GM12864 (cell line): ENCODE data around the gene CACNA2D3.

Source experiments
- DNase-seq: peaks from one replicate; pipeline ENCODE4 v3.0.0-alpha.2; 2011; ENCODE audit warnings: low read depth
- H3K4me3 ChIP-seq: 2 replicates; pipeline ENCODE4 v1.5.1; 2011; ENCODE audit warnings: mild to moderate bottlenecking, low read depth, low read length, control low read depth
- TF ChIP-seq, protein P1 (sequence below): IDR thresholded peaks from 2 replicates; pipeline ENCODE4 v1.5.1; 2011; ENCODE audit warnings: low read depth, mild to moderate bottlenecking, moderate library complexity, low read length, control low read depth, inconsistent platforms; ENCODE audit errors: missing control alignments

Gene CACNA2D3

DNA sequence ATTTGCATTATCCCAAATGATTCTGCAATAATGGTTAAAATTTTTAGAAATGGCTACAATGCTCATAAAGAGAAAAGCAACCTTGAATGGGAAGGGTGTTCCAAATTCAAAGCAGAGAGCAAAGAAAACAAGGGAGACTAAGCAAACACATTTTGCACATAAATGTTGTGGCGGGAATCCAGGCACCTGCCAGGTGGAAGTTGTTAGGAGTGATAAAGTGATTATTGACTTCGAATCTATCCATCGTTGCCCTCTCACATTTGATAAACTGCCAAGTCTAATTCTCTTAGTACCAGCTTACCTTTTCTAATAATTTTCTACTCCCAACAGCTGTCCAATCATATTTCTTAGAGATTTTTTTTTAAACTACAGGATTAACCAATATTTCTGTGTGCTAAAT is 244.5 kb downstream of the CACNA2D3 start:
- TF ChIP-seq, protein P1, sequence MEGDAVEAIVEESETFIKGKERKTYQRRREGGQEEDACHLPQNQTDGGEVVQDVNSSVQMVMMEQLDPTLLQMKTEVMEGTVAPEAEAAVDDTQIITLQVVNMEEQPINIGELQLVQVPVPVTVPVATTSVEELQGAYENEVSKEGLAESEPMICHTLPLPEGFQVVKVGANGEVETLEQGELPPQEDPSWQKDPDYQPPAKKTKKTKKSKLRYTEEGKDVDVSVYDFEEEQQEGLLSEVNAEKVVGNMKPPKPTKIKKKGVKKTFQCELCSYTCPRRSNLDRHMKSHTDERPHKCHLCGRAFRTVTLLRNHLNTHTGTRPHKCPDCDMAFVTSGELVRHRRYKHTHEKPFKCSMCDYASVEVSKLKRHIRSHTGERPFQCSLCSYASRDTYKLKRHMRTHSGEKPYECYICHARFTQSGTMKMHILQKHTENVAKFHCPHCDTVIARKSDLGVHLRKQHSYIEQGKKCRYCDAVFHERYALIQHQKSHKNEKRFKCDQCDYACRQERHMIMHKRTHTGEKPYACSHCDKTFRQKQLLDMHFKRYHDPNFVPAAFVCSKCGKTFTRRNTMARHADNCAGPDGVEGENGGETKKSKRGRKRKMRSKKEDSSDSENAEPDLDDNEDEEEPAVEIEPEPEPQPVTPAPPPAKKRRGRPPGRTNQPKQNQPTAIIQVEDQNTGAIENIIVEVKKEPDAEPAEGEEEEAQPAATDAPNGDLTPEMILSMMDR = no peak
- no peak for DNase-seq

DNA sequence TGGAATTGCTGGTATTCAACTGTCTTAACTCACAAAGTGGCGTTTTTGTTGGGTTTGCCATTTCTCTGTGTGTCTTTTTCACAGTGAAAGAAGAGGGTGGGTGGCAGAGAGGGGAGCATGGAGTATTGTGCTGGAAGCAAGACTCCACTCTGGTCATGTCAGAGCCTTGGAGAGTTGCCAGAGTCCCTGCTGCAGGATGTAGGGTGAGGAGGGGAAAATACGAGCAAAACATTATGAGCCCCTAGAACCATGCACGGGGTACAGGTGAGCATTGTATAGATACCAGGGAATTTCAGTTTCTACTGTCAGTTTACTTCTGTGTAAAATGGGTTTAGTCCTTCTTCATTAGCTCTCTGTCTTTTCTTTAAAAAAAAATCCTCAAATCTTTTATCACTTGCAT is 249.9 kb downstream of the CACNA2D3 start:
- TF ChIP-seq, protein P1 = no peak
- no peak for DNase-seq
- no peak overlapping the region for H3K4me3 ChIP-seq

More for the DNA sequence above, 244.5 kb downstream of the CACNA2D3 start:
- no peak overlapping the region for H3K4me3 ChIP-seq

- TF ChIP-seq, protein P1 = peak; percentile 65
- DNase-seq = no peak
- H3K4me3 ChIP-seq = no peak overlapping the region
Measured at GRCh38 chr3:54374214-54374852, 252.0 kb downstream of the CACNA2D3 start.

DNA sequence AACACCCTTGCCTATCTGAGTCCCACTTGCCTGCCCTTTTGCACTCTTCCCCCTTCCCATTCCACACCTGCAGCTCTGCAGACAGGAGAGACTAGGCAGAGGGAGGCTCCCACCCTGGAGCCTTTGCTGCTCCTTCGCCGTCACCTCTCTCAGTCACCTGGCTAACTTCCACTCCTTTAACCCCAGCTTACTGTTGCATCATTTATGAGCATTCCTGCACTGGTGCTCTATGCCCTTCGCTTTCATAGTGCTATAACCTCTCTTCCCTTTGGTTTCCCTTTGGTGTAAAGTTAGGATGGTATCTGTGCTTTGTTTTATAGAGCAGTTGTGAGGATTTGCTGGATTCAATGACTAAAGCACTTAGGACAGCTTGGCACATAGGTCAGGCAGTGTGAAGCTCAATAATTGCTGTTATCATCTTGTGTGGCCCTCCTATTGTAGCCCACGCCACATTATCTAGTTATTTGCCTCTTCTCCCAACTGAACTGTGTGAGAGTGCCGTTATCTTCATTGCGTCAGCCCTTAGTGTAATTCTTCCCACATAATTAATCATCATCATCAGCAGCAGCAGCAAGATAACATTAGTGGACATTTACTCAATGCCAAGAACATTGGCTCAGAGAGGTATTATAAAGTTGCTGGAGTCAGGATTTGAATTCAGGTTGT is 253.9 kb downstream of the CACNA2D3 start:
- TF ChIP-seq, protein P1 = no peak
- no peak for DNase-seq
- H3K4me3 ChIP-seq = no peak overlapping the region

DNA sequence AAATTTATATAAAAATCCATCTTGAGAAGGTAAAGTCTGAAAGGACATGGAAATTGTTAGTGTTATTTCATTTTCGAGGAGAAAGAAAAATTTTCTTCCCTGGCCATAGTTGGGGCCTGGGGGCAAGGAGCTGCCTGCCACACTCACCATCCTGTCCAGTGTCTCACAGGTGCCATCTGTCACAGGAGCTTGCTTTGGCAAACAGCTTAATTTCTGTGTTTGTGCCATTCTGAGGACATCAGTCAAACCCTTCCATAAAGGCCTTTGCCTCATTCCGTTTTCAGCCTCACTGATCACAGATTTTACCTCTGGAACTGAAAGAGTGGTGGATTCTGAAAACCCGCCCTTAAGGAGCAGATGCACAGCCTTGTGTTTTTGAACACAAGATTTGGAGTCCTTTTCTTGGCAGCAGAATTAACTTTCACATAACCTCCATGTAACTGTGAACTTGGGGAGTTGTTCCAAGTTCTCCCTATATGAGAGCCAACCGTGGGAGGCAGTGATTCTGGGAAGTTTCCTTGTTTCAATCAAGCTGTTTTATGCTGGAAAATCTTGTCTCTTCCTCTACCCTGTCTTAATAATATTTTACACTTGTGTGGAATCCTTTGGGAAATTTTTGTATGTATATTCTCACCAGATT is 254.7 kb downstream of the CACNA2D3 start:
- H3K4me3 ChIP-seq = no peak overlapping the region
- TF ChIP-seq, protein P1 = no peak
- no peak for DNase-seq

DNA sequence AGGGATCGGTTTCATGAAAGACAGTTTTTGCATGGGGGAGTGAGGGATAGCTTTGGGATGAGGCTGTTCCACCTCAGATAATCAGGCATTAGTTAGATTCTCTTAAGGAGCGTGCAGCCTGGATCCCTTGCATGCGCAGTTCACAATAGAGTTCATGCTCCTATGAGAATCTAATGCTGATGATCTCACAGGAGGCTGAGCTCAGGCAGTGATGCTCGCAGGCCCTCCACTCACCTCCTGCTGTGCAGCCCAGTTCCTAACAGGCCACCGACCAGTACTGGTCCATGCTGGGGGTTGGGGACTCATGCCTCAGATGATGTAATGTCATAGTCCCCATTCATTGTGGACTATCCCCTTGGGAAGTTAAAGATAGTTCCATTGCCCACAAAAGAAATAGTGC is 255.8 kb downstream of the CACNA2D3 start:
- H3K4me3 ChIP-seq = no peak overlapping the region
- TF ChIP-seq, protein P1 = no peak
- no peak for DNase-seq
